ENCODE measurements around the gene SLC8A1.

SLC8A1 gene

DNA sequence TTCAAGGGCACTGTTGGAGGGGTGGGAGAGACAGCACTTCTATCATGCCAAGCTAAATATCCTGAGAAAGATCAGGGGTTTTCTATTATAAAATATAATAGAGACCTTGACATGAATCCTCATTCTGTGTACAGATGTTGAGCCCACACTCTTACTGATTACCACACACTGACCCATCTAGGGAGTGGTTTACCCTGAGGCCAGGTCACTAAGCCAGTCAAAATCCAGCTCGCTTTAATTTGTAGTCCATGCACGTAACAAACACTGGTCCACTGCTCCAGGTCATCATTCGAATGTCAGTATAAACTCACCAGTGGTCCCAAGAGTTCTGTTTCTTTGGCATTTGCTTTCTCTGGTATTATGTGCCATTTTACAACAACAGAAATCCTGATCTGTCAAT is 96.4 kb downstream of the SLC8A1 start:
- ChIA-PET POLR2A (no interaction called here), CTCF (no interaction called here)
- TF ChIP-seq, protein P1, sequence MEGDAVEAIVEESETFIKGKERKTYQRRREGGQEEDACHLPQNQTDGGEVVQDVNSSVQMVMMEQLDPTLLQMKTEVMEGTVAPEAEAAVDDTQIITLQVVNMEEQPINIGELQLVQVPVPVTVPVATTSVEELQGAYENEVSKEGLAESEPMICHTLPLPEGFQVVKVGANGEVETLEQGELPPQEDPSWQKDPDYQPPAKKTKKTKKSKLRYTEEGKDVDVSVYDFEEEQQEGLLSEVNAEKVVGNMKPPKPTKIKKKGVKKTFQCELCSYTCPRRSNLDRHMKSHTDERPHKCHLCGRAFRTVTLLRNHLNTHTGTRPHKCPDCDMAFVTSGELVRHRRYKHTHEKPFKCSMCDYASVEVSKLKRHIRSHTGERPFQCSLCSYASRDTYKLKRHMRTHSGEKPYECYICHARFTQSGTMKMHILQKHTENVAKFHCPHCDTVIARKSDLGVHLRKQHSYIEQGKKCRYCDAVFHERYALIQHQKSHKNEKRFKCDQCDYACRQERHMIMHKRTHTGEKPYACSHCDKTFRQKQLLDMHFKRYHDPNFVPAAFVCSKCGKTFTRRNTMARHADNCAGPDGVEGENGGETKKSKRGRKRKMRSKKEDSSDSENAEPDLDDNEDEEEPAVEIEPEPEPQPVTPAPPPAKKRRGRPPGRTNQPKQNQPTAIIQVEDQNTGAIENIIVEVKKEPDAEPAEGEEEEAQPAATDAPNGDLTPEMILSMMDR (IDR thresholded peaks at IDR 0.05; ENCODE audit: control extremely low read depth, extremely low read depth, low read depth, missing control alignments): no peak
- DNase-seq (ENCODE audit: extremely low spot score): no peak

DNA sequence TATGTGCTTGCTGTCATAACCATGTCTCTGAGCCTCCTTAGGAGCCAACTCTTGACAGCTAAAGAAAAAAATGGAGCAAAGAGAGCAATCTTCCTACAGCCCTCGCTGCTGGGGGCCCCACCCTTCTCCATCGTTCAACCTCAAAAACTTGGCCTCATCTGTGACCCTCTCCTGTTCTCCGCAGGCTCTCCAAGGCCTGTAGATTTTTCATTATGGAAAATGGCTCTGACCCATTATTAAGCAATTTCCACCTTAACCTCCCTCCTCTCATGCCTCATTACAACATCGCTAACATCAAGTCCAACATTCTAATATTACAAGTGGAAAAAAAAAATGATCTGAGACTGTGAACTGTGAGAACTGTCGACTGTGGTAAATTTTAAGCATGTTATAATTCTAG is 98.7 kb downstream of the SLC8A1 start:
- no peak for DNase-seq (ENCODE audit: extremely low spot score)
- CTCF ChIA-PET: no interaction called here
- TF ChIP-seq, protein P1 (IDR thresholded peaks at IDR 0.05; ENCODE audit: control extremely low read depth, extremely low read depth, low read depth, missing control alignments): no peak
- POLR2A ChIA-PET: no interaction called here

DNA sequence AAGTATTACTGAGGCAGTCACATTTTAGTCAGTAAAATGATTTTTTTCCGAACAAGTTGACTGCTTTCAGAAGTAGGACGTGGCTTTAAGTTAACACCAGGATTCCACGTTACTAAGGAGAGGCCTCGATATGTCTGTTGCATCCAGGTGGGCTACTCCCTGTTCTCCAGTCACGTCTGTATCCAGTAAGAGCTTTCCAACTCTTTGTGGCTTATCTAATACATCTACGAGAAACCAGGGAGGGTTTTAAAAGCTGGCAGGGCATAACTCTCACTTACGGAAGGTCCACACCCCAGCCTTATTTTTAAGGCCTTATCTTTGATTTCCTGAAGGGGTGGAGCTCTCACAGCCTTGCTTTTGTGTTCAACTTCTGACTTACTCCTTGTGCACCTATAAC is 99.2 kb downstream of the SLC8A1 start:
- ChIA-PET CTCF (no interaction called here), POLR2A (no interaction called here)
- no peak for DNase-seq (ENCODE audit: extremely low spot score)
- TF ChIP-seq, protein P1 (IDR thresholded peaks at IDR 0.05; ENCODE audit: control extremely low read depth, extremely low read depth, low read depth, missing control alignments): no peak

DNA sequence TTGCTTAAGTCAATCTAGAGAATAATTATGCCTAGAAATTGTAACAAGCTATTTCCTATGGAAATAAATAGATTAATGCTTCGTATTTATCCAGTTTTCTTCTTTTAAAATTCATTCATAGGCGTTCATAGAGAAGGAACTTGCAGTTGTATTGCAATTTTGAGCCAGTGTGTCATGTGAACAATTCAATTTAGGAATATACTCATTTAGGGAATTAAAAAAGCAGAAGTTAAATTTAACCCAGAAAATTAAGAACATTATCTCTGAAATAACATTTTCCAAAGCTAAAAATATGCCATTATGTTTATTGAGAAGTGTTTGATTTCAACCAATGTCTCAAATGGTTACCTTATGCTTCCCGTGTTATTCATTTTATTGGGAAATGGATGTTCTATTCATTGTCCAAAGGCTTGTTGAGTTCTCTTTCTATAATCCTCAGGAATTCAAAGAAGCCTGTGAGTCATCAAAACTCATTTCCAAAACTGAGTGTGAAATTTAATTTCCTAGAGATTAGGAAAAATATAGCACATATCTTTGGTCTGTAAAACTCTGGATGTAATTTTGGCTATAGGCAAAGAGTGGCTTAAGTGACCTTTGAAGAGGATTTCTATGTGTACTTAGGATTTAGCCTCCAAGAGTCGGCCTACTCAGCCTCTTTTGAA is 99.7 kb downstream of the SLC8A1 start:
- CTCF ChIA-PET: interaction anchor here (0.6 kb wide), 1 partner anchor 561 kb away, joined by 3 read pairs; no protein-coding TSS in a partner anchor
- no peak for DNase-seq (ENCODE audit: extremely low spot score)
- TF ChIP-seq, protein P1 (IDR thresholded peaks at IDR 0.05; ENCODE audit: control extremely low read depth, extremely low read depth, low read depth, missing control alignments): no peak
- POLR2A ChIA-PET: no interaction called here

DNA sequence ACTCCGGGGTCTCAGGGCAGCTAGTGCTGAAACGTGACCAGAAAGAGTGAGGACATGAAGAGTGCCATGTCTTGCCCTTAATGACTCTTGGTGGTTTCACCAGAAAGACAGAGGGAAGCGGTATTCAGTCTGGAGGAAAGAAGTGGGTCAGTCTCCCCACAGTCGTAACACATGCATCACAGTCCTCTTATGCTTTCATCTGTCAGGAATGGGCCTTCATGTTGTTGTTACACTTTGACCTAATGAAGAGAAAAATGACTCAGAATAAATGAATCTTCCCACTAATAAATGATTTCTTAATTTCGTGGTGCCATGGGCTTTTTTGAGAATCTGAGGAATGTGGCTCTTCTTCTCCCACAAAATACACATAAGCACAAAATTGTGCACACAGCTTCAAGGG is 103.2 kb downstream of the SLC8A1 start:
- CTCF ChIA-PET: no interaction called here
- TF ChIP-seq, protein P1 (IDR thresholded peaks at IDR 0.05; ENCODE audit: control extremely low read depth, extremely low read depth, low read depth, missing control alignments): no peak
- DNase-seq (ENCODE audit: extremely low spot score): no peak
- POLR2A ChIA-PET: no interaction called here

DNA sequence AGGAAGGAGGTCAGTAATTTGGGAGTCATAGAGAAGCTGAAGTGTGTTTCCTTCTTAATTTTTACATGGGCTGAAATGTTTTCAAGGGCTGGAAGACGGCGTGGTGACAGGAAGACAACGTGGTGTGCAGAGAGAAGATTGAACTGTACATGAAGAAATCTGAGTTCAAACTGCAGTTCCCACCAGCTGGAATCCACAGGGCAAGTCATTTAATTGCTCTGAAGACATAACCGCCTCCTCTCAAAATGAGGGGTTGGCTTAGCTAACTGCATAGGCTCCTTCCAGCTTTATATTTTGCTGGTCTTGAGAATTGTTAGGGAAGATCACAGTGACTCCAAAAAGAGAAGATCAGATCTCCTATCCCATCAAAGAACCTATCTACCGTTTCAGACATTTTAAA is 103.9 kb downstream of the SLC8A1 start:
- ChIA-PET CTCF (no interaction called here), POLR2A (no interaction called here)
- TF ChIP-seq, protein P1 (IDR thresholded peaks at IDR 0.05; ENCODE audit: control extremely low read depth, extremely low read depth, low read depth, missing control alignments): no peak
- no peak for DNase-seq (ENCODE audit: extremely low spot score)
